Measurements from ENCODE around the gene PRKCH. TPM values are rescaled to one million over a fixed set of nuclear protein-coding genes. Genes with fewer than 3 reads are reported as not detected.

The PRKCH gene
- total RNA-seq, 1 donor from 2014 or later = 373 TPM

DNA sequence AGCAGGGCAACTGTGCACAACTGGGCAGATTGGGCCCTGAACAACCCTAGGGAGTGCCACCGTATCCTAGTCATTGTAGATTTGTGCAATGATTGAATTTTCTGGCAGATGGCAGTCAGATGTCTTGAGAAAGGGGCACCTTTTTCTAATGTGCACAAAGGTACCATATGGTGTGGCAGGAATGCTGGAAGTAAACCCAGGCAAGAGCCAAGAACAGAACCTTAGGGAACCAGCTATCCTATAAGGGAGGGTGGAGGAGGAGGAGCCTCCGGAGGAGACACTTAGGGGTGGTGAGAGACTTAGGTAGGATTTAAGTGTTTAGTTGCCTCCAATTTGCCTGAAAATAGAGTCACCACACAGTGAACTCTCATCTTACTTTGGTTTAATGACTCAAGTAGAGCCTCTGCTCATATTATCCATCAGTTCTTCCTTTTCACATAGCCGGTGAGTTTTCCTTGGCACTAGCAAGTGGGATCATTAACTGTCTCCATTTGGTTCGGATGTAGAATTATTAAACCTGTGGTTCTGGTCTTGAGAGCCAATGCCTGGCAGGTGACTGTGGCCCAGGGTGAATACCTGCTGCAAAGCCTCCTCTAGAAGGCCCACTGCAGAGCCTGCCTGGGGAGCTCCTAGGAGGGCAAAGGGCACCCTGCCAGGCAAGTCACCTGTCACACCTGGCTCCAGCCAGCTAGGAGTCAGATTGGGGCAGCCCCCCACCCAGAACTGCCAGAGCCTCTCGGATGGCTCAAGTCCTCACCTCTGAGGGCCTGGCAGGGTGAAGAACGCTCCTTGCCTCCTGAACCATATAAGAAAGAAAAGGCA, 189.6 kb downstream of the PRKCH start:
- no peak for DNase-seq (ENCODE audit: low read depth in 2 of 2)

DNA sequence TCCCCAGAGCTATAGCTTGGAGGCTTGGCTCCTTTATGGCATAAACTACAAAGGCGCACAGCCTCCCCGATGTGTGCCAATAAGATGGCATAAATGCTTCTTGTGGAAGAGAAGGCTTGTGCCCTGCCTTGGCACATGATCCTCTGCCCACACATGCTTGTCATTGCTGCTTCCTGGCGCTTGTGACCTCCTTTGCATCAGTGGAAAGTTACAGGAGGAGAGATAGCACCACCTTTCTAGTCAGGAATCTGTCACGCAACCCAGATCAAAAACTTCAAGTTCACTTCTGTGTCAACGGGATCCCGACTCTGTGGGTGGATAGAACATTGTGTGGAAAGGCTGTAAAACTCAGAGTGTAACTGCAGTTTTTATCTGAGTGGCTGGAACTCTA, 190.2 kb downstream of the PRKCH start:
- DNase-seq (ENCODE audit: low read depth in 2 of 2) = peak in 1 of 2 donors; percentile 42

DNA sequence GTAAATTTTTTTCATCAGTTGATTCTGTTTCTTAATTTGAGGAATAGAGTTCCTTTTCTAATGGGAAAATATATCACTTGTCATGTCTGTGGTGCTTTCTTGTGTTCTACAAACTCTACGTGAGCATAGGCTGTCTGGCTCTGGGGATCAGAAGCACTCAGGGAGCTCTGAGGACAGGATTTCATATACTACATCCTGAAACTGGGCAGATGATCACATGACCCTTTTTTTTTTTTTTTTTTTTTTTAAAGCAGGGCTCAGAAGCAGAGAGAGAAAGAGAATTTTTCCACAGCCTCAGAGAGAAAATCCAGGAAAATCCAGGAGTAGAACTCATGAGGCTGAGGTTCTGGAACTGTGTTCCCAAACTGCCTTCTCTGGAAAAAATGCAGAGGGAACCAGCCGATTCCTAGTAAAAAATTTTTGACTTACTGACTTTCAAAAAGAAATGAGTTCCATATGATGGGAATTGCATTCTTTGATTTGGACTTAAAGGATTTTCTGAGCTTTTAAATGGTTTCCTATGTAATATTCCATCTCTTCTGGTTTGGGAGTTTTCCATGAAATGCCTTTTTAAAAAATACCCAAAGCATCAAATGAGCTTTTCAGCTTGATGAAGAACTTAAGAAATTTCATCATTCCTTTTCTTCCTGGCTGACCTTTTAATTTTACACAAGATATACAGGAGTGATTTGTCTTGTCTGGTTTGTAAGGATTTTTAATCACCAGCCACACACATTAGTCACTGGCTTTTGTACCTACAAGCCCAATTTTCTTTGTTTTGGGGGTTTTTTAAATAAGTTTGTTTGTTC, 190.9 kb downstream of the PRKCH start:
- peak in 1 of 2 donors; percentile 65 for DNase-seq (ENCODE audit: low read depth in 2 of 2)

DNA sequence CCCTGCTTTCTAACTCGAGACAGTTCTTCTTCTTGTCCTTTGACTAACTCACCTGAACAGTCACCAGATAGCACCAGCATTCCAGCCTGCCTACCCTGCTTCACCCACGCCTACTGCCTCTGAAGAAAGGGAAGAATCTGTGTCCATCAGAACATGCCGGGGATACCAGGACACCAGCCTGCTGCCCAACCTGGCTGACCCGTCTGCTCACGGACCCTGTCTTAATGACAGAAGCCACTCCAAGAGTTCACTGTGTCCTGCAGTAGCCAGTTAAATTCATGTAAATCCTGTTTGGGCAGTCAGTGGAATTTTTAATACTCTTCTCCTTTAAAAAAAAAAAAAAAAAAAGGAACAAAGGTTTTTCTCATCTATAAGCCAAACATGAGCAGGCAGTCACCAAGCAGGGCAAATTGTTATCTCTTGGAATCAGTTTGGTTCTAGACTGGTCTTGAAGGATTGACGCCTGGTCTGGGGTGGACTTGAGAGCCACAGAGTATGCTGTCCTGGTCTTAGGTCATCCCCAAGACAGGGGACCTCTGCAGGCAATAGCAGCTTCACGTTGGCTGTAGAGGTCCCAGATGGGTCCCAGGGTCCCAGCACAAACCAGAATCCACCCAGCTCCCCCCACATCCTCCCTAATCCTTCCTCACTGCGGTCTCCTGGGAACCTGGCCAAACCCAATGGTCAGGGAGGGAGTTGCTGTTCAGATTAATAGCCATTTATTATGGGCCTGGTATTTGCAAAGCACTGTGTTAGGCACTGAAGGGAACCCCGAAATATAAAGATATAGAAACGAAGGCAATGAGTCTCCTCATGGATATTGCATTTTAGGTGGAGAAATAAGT, 192.8 kb downstream of the PRKCH start:
- no peak for DNase-seq (ENCODE audit: low read depth in 2 of 2)

DNA sequence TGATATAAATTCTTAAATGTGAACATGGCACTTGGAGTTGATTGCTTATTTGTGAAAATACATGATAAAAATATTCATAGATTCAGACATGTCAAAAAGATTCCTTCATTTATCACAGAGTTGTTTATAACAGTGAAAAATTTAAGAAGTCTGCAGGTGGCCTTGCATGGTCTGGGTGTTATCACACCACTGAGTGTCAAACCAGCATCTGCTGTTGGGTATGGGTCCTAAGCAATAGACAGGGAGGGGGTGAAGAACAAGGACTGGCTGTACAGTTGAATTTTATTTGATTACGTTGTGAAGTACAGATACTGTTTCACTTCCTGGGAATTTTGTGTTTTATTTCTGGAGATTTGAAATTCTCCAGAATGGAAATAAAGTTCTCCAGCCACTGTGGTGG, 193.5 kb downstream of the PRKCH start:
- DNase-seq (ENCODE audit: low read depth in 2 of 2) = no peak

DNA sequence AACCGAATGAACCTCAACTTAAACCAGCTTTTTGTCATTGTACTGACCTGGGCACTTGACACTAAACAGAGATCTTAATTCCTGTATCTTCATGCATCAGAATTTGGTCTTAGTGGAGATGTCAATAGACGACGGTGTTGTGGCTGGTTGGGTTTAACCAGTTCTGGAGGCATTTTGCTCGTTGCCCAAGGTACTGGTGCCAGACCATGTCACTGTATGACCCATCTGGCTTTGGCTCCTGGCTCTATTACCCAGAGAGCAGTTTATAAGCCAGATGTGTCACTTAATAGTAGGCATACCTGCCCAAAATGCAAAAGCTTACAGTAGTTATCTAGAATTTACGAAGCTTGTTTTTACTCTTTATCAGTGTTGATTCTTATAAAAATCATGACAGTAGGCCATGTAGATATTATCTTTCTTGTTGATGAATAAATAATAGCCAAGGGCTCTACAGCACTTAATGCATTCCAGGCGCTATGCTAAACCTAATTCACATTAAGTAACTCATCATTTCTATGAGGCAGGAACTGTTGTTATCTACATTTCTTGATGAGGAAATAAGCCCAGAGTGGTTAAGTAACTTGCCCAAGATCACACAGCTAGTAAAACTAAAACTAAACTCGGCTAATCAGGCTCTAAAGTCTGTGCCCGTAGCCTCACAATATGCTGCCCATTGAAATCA, 194.2 kb downstream of the PRKCH start:
- DNase-seq (ENCODE audit: low read depth in 2 of 2) = no peak

DNA sequence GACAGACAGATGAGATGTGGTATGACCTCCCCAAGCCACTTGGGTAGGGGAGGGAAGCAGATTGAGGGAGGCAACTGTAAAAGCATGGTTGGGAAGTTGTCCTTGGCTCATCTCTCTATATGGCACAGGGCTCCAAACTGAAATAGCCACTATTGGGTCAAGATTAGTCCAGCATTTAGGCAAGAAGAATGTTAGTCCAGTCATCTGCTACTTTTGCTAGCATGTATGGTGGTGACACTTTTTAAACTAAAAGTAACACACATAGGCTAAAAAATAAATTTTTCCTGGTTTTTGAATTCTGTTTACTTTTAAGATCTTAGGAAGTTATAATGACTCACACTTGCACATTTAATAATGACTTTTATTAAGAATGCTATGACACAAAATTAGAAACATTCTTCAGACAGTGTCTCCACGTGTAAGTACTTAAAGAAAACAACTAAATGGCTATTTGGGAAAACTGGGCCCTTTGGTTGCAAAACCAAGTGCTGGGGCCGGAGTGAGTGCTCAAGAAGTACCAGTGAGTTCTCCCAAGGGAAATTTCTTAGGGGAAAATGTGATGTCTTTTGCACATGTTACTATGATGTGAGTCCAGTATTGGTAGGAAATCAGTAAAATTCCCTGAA, 194.9 kb downstream of the PRKCH start:
- DNase-seq (ENCODE audit: low read depth in 2 of 2) = peak in 1 of 2 donors; percentile 39

DNA sequence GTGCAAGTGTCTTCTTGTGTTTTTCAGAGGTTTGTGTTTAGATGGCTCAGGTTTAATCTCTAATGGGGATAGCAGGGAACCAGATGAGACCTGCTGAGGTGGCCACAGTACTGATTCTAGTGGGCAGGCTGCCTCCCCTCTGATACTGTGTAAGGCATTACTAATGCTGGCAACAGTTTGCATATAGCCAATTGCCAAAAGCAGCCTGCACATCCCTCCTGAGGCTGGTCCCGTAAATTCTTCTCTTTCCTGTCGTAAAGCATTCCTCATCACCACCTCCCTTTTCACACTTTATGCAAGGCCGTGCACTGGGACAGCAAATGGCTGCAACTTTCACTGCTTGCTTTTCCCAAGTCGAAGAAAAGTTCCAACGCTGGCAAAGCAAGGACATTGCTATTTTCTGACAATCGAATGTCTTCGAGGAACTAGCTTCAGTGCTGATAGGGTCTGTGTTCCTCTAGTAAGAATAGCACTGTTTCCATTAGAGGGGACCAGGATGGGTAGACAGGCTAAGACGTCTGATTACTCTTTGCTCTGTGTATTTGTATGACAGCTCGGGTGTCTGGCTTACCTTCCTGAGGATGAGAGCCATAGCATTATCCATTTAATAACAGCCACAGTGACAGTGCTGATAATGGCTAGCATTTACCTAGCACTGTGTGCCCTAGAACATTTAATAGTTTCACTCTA, 195.7 kb downstream of the PRKCH start:
- peak; percentile 38 to 54 for DNase-seq (ENCODE audit: low read depth in 2 of 2)

DNA sequence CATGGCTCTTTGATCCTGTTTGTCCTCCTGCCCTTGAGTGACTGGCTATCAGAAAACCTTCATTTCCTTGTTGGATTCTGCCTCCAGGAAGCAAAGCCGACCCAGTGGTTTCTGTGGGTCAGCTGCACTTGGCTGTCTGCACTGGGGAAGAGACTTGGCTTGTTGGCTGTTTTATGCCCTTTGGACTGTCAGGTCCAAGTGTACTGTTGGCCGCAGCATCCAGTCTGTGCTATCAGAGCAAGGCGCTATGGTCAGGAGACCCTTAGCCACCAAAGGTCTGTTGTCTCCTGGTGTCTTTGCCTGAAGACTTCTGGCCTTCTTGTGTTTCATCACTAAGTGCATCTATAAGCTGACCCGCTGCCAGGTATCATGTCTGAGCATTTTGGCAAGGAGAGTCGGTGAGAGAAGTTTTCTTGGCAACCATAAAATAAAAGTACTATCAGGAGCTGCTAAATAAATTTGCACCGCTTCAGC, 196.6 kb downstream of the PRKCH start:
- peak; percentile 33 to 58 for DNase-seq (ENCODE audit: low read depth in 2 of 2)

DNA sequence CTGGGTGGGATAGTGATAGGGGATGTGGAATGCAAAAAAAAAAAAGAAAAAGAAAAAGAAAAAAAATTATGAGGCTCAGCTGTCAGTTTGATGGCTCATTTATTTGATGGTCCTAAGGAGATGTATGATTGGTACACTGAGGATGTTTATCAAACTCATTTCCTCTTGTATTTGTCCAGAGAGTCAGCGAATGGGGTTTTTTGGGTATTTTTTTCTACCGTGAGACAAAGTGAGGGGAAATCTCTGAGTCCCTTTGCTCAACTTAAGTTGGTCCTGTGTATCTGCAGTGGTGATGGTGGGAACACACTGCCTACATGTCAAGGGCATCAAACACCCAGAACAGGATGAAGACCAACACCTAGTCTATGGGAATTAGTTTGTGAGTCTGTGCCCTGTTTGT, 197.0 kb downstream of the PRKCH start:
- DNase-seq (ENCODE audit: low read depth in 2 of 2) = peak in 1 of 2 donors; percentile 68

DNA sequence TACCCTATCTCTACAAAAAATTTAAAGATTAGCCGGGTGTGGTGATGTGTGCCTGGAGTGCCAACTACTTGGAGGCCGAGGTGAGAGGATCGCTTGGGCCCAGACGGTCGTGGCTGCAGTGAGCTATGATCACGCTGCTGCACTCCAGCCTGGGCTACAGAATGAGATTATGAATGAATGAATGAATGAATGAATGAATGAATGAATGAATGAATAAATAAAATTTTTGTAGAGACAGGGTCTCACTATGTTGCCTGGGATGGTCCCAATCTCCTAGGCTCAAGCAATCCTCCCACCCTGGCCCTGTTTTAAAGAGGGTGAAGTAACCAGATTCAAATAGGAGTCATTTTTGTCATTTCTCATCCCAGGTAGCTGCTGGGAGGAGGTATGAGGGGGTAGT, 197.7 kb downstream of the PRKCH start:
- no peak for DNase-seq (ENCODE audit: low read depth in 2 of 2)

DNA sequence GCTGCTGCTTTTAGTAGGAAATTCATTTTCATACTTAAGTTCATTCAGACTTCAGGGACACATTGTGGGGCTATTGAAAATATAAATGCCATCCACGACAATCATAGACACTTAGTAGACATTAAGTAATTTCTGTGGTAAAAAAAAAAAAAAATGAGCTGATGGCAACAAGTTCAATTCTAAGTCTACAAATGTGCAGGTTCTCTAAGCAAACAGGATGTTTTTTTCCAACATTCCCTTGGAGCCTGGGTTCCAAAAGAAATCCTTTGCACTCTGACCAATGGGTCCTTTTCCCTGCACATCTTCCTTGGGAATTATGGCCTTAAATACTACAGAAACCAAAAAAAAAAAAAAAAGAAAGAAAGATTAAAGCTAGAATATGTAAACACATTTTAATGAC, 198.4 kb downstream of the PRKCH start:
- DNase-seq (ENCODE audit: low read depth in 2 of 2) = no peak

DNA sequence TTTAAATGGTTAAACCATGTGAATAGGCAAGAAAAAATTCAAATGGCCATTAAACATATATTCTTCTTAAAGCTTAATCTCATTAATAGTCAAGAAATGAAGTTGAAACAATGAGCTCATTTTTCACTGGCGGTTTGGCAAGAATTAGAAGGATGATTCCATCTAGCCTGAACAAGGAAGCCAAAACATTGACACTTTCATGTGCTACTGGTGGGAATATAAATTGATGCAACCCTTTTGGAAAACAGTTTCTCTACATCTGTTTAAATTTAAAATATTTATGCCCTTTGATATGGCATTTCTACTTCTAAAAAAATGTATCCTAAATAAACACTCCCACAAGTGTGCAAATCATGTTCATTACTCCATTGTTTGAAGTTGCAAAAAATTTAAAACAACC, 199.2 kb downstream of the PRKCH start:
- DNase-seq (ENCODE audit: low read depth in 2 of 2) = peak in 1 of 2 donors; percentile 40

DNA sequence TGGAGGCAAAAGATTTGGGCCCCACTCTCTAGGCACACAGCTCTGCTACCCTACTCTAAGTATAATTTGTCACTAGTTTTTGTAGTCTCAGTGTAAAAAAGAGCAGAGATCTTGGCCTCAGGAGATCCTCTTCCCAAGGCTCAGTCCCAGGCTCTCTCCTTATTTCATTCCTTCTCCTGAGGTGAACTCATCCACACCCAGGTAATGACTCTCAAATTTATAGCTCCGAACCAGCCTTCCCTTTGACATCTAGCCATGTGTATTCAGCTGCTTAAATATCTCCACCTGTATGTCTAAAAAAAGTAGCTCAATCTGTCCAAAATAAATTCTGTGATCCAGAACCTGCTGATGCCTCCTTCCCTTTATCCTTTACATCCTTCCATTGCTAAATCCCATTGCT, 200.4 kb downstream of the PRKCH start:
- DNase-seq (ENCODE audit: low read depth in 2 of 2) = no peak

DNA sequence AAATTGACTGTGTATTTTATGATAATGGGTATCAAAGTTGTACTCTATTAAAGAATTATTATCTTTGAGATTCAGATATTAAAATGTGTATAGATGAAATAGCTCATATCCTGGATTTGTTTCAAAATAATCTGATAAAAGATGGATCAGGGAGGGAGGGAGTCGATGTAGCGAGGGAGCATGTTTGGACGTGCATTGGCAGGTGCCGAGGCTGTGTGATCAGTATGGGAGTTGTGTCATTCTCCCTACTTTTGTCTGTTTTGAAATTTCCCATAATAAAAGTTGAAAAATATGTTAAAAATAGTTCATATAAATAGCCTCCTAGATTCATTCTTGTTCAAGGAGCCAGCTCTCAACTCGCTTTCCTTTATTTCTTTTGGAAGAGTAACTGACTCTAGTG, 202.4 kb downstream of the PRKCH start:
- DNase-seq (ENCODE audit: low read depth in 2 of 2) = no peak

DNA sequence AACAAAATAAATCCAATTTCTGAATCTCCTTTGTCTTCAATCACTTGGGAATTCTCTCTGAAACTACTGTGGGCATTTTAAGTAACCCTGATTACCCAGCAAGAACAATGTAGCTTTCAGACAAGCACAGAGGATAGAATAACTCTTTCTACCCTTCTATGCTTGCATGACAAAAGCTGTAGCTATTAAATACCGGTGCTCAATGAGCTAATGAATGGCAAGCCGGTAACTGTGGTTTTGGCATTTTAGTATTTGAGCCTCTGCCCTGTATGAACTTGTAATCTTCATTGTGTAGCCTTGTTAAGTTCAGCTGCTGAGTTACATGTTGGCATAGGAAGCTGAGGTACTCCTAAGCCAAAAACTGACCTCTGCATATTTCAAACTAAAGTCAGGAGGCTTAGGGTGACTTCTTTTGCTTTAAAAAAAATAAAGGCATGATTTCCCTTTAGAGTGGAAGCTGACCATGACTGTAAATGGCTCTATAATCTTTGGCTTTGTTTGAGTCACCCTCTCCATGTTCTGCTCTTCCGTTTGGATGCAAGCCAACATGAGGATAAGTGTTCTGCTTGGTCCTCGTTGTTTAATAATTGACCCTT, 202.9 kb downstream of the PRKCH start:
- DNase-seq (ENCODE audit: low read depth in 2 of 2) = peak; percentile 82 to 93

DNA sequence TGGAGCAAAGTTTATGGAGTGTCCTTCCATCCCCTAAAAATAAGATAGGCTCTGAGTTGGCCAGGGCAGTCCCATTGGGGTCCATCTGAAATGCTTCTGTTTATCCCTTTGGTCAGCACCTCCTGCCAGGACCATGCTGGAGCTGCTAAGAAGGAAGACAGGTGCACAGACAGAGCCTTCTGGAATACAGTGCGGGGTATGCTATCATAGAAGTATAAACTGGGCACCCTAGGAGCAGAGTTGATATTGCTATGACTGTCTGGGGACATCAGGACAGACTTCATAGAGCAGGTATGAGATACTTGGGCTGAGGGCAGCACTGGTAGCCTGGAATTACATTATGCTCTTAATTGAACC, 203.5 kb downstream of the PRKCH start:
- no peak for DNase-seq (ENCODE audit: low read depth in 2 of 2)

DNA sequence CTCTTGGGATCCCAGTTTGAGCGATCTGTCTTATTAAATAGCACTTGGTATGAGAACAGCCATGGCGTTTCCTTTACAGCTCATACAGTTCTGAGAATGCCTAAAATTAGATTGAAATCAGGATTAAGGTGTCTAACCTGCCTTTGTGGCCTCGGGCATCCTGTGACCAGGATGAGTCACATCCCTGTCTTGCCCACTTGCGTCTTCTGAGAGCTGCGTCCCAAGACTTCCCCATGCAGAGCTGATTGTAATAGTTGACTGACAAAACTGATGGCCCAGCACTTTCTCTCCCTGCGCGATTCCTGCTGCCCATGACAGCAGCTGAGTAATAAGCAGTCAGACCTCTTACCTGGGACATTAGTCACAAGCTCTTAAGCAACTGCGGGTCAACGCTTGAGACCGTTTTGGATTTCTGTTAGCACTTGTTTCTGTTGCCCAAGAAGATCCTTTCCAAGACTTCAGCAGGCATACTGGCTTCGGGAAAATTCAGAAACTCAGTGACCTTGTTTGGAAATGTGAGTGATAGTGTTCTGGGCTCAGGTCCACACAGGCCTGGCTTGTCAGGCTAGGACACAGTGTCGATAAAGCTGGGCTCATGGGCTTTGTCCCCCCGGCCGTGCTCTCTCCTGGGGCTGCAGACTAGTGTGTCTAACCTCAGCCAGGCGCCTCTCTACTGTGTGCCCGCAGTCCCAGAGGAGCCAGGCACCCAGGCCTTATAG, 204.1 kb downstream of the PRKCH start:
- DNase-seq (ENCODE audit: low read depth in 2 of 2) = peak in 1 of 2 donors; percentile 95

Measured in lung microvascular endothelial cell (primary cell).